ENCODE data around the gene PLP2. TPM values are rescaled to one million over a fixed set of nuclear protein-coding genes. Genes with fewer than 3 reads are reported as not detected.

Gene PLP2
- total and polyA plus RNA-seq, 3 donors from 2014 or later: 19.0 to 61.6 (median 21.4) TPM

GRCh38 chrX:49187028-49187394 is 15.3 kb downstream of the PLP2 start:
- Histone ChIP-seq H3K36me3 (ENCODE audit: low read depth, missing control alignments) (no peaks in the 10 kb centered on the region), H3K9me3 (no peaks in the 10 kb centered on the region), H3K27me3 (no peaks in the 10 kb centered on the region), H3K27ac (peak overlapping the region in 1 of 2 donors; percentile 80), H3K4me3 (no peak overlapping the region), H3K4me1 (no peaks in the 10 kb centered on the region)
- TF ChIP-seq POLR2A (IDR thresholded peaks at IDR 0.05) (no peak), CTCF (IDR thresholded peaks at IDR 0.05) (no peak)
- no peak for DNase-seq
- intact Hi-C loops (cut with DNase I; ENCODE audit: low total_unique reads): no loop called here
- WGBS, 2 donors: 33 to 45% methylated on average over 7 to 11 of the region's 15 CpGs

- H3K4me3 ChIP-seq: no peak overlapping the region
- no peaks in the 10 kb centered on the region for H3K9me3 ChIP-seq
- TF ChIP-seq POLR2A (IDR thresholded peaks at IDR 0.05): no peak
- no peak for TF ChIP-seq CTCF (IDR thresholded peaks at IDR 0.05)
- no peaks in the 10 kb centered on the region for H3K4me1 ChIP-seq
- DNase-seq: no peak
- intact Hi-C loops (cut with DNase I; ENCODE audit: low total_unique reads): no loop called here
- H3K27ac ChIP-seq: no peak overlapping the region
- no peaks in the 10 kb centered on the region for H3K36me3 ChIP-seq (ENCODE audit: low read depth, missing control alignments)
- H3K27me3 ChIP-seq: no peaks in the 10 kb centered on the region
- 66 to 81% methylated on average over 6 to 7 of the region's 10 CpGs for WGBS, 2 donors
Observed at GRCh38 chrX:49187526-49187925, 15.8 kb downstream of the PLP2 start.

- intact Hi-C loops (cut with DNase I; ENCODE audit: low total_unique reads): no loop called here
- DNase-seq: no peak
- WGBS, 2 donors: 62 to 64% methylated on average over 8 of the region's 8 CpGs
- TF ChIP-seq CTCF (IDR thresholded peaks at IDR 0.05) (no peak), POLR2A (IDR thresholded peaks at IDR 0.05) (no peak)
- H3K27ac ChIP-seq: no peak overlapping the region
- no peaks in the 10 kb centered on the region for H3K9me3 ChIP-seq
- H3K27me3 ChIP-seq: no peaks in the 10 kb centered on the region
- no peaks in the 10 kb centered on the region for H3K36me3 ChIP-seq (ENCODE audit: low read depth, missing control alignments)
- no peaks in the 10 kb centered on the region for H3K4me1 ChIP-seq
- no peak overlapping the region for H3K4me3 ChIP-seq
Observed at GRCh38 chrX:49188468-49189076, 16.9 kb downstream of the PLP2 start.

- 74 to 83% methylated on average over 6 of the region's 6 CpGs for WGBS, 2 donors
- TF ChIP-seq POLR2A (IDR thresholded peaks at IDR 0.05) (no peak), CTCF (IDR thresholded peaks at IDR 0.05) (no peak)
- no peak overlapping the region for H3K4me3 ChIP-seq
- no peak overlapping the region for H3K27ac ChIP-seq
- no peaks in the 10 kb centered on the region for H3K4me1 ChIP-seq
- H3K9me3 ChIP-seq: no peaks in the 10 kb centered on the region
- intact Hi-C loops (cut with DNase I; ENCODE audit: low total_unique reads): no loop called here
- DNase-seq: no peak
- H3K27me3 ChIP-seq: no peaks in the 10 kb centered on the region
- no peaks in the 10 kb centered on the region for H3K36me3 ChIP-seq (ENCODE audit: low read depth, missing control alignments)
Observed at GRCh38 chrX:49189606-49190005, 17.9 kb downstream of the PLP2 start.
